DMS114 treated with DMSO at 0.1 percent for 48 hours (cell line): ENCODE data around the gene TMEM175.

Source experiments
- DNase-seq: peaks from one replicate; lab custom pipeline; 2025; ENCODE audit not compliant: unreplicated experiment; lab: John Stamatoyannopoulos, UW

TMEM175 gene

GRCh38 chr4:898869-899555 lies 33.2 kb upstream of the TMEM175 start:
- DNase-seq: no peak

- DNase-seq: no peak
Observed at GRCh38 chr4:899556-899906, 32.7 kb upstream of the TMEM175 start.

GRCh38 chr4:900073-900472 lies 32.2 kb upstream of the TMEM175 start:
- DNase-seq: no peak

- DNase-seq: no peak
Observed at GRCh38 chr4:900721-901120, 31.5 kb upstream of the TMEM175 start.

- no peak for DNase-seq
Observed at GRCh38 chr4:901192-901910, 30.9 kb upstream of the TMEM175 start.

GRCh38 chr4:903066-904046 lies 28.9 kb upstream of the TMEM175 start:
- DNase-seq: no peak

- no peak for DNase-seq
Observed at GRCh38 chr4:905485-906338, 26.5 kb upstream of the TMEM175 start.

- no peak for DNase-seq
Observed at GRCh38 chr4:906339-907102, 25.7 kb upstream of the TMEM175 start.

- no peak for DNase-seq
Observed at GRCh38 chr4:907103-907400, 25.2 kb upstream of the TMEM175 start.

GRCh38 chr4:907691-908425 lies 24.4 kb upstream of the TMEM175 start:
- no peak for DNase-seq

GRCh38 chr4:909131-909571 lies 23.1 kb upstream of the TMEM175 start:
- DNase-seq: no peak

- DNase-seq: no peak
Observed at GRCh38 chr4:909821-910220, 22.4 kb upstream of the TMEM175 start.

GRCh38 chr4:910366-911091 lies 21.7 kb upstream of the TMEM175 start:
- DNase-seq: no peak

- no peak for DNase-seq
Observed at GRCh38 chr4:911221-911751, 21.0 kb upstream of the TMEM175 start.

- DNase-seq: no peak
Observed at GRCh38 chr4:911871-912490, 20.3 kb upstream of the TMEM175 start.

- DNase-seq: no peak
Observed at GRCh38 chr4:912548-913279, 19.5 kb upstream of the TMEM175 start.

GRCh38 chr4:913280-913618 lies 19.0 kb upstream of the TMEM175 start:
- DNase-seq: no peak

GRCh38 chr4:914531-914930 lies 17.7 kb upstream of the TMEM175 start:
- no peak for DNase-seq
